H1 (cell line): ENCODE measurements around the gene GPC2. TPM values are rescaled to one million over a fixed set of nuclear protein-coding genes. Genes with fewer than 3 reads are reported as not detected.

Source experiments
- CTCF ChIA-PET: fragments of 300-600 bp; sonication (Branson Sonifier 250); formaldehyde crosslinking; loops from one replicate; lab custom pipeline; 2021; ENCODE audit not compliant: partially characterized antibody; lab: Charles Lee
- POLR2A ChIA-PET: fragments of 300-600 bp; sonication (Branson Sonifier 250); formaldehyde crosslinking; loops from one replicate; lab custom pipeline; 2021; ENCODE audit warnings: inconsistent platforms; ENCODE audit not compliant: partially characterized antibody; lab: Charles Lee
- DNase-seq, 2 experiments: peaks; one replicate each; pipeline versions ENCODE4 v3.0.0 to v3.0.0-alpha.2; 2010 to 2022; ENCODE audit warnings: low spot score in 2 of 2, low read depth in 1 of 2, mixed read lengths in 1 of 2
- FAIRE-seq: peaks from 2 replicates; lab custom pipeline; 2011; peaks lifted over from hg19 to GRCh38; lab: Jason Lieb, UNC
- H2AFZ ChIP-seq: 2 replicates; pipeline ENCODE4 v1.8.1; 2012; ENCODE audit warnings: low read length, inconsistent platforms
- H2AK5ac ChIP-seq: 2 replicates; pipeline ENCODE4 v1.6.1; 2013; ENCODE audit warnings: low read depth, low read length
- H2BK120ac ChIP-seq: replicated peaks from 2 replicates; pipeline ENCODE3; 2013; ENCODE audit warnings: low read depth, low read length, inconsistent platforms
- H2BK12ac ChIP-seq: 2 replicates; pipeline ENCODE4 v1.6.1; 2013; ENCODE audit warnings: low read depth, low read length
- H2BK15ac ChIP-seq: 2 replicates; pipeline ENCODE4 v1.6.1; 2013; ENCODE audit warnings: low read length
- H2BK20ac ChIP-seq: 2 replicates; pipeline ENCODE4 v1.6.1; 2013; ENCODE audit warnings: low read length
- H2BK5ac ChIP-seq: 2 replicates; pipeline ENCODE4 v1.6.1; 2013; ENCODE audit warnings: low read depth, low read length
- H3K14ac ChIP-seq: 2 replicates; pipeline ENCODE4 v1.6.1; 2013; ENCODE audit warnings: inconsistent platforms; ENCODE audit not compliant: insufficient read length
- H3K18ac ChIP-seq: 2 replicates; pipeline ENCODE4 v1.6.1; 2013; ENCODE audit warnings: low read length; ENCODE audit errors: extremely low read depth
- H3K23ac ChIP-seq: 2 replicates; pipeline ENCODE4 v1.6.1; 2013; ENCODE audit warnings: inconsistent platforms; ENCODE audit not compliant: insufficient read length
- H3K23me2 ChIP-seq: 2 replicates; pipeline ENCODE4 v1.6.1; 2013; ENCODE audit warnings: low read depth, low read length
- H3K27ac ChIP-seq: 2 replicates; pipeline ENCODE4 v1.6.1; 2011; ENCODE audit warnings: low read depth, low read length, inconsistent platforms
- H3K27me3 ChIP-seq, 4 experiments: replicated peaks in 1 of 4; 1 replicate in 1 of 4; 2 replicates in 3 of 4; pipeline versions ENCODE4 v1.6.1 to v1.8.1; 2011 to 2013; ENCODE audit warnings: low read length in 3 of 4, mild to moderate bottlenecking in 3 of 4, inconsistent platforms in 2 of 4, mixed read lengths in 2 of 4, moderate library complexity in 1 of 4; ENCODE audit not compliant: control insufficient read depth in 3 of 4, insufficient read depth in 3 of 4; ENCODE audit errors: extremely low read depth in 1 of 4
- H3K36me3 ChIP-seq, 4 experiments: 2 replicates each; pipeline versions ENCODE4 v1.6.1 to v1.8.1; 2011 to 2013; ENCODE audit warnings: mild to moderate bottlenecking in 4 of 4, low read length in 3 of 4, moderate library complexity in 2 of 4, control low read depth in 1 of 4, inconsistent platforms in 1 of 4; ENCODE audit not compliant: insufficient read depth in 4 of 4, control insufficient read depth in 2 of 4
- H3K4ac ChIP-seq: replicated peaks from 2 replicates; pipeline ENCODE3; 2013; ENCODE audit warnings: low read length, low read depth, mixed read lengths, inconsistent platforms; ENCODE audit not compliant: insufficient read length
- H3K4me1 ChIP-seq, 4 experiments: replicated peaks in 1 of 4; 1 replicate in 1 of 4; 2 replicates in 3 of 4; pipeline versions ENCODE4 v1.6.1 to v1.8.1; 2011 to 2013; ENCODE audit warnings: low read length in 3 of 4, inconsistent platforms in 2 of 4, mixed read lengths in 1 of 4; ENCODE audit not compliant: insufficient read depth in 4 of 4, control insufficient read depth in 3 of 4
- H3K4me2 ChIP-seq, 2 experiments: 2 replicates each; pipeline versions ENCODE4 v1.6.1 to v1.8.1; 2011 to 2013; ENCODE audit warnings: low read depth in 2 of 2, low read length in 2 of 2, control low read depth in 1 of 2, inconsistent platforms in 1 of 2, mild to moderate bottlenecking in 1 of 2; ENCODE audit not compliant: insufficient read depth in 1 of 2
- H3K4me3 ChIP-seq, 4 experiments: fragments of 200-600, 300-600 bp in 1 of 4; sonication (generic), shearing (Covaris generic), sonication (Bioruptor Twin) in 1 of 4; 2 replicates each; pipeline versions ENCODE4 v1.5.1 to v1.8.1; 2011 to 2016; ENCODE audit warnings: low read length in 4 of 4, low read depth in 3 of 4, control low read depth in 2 of 4, inconsistent platforms in 2 of 4, mild to moderate bottlenecking in 2 of 4, mixed read lengths in 1 of 4, moderate library complexity in 1 of 4; ENCODE audit not compliant: insufficient read depth in 2 of 4; ENCODE audit errors: extremely low read depth in 1 of 4
- H3K56ac ChIP-seq: replicated peaks from 2 replicates; pipeline ENCODE3; 2013; ENCODE audit warnings: low read depth, mild to moderate bottlenecking, mixed read lengths, low read length, inconsistent platforms; ENCODE audit not compliant: insufficient read length
- H3K79me1 ChIP-seq: 2 replicates; pipeline ENCODE4 v1.6.1; 2013; ENCODE audit warnings: low read depth, low read length, control low read depth
- H3K79me2 ChIP-seq, 2 experiments: 2 replicates each; pipeline versions ENCODE4 v1.6.1 to v1.8.1; 2012 to 2013; ENCODE audit warnings: low read length in 2 of 2, mild to moderate bottlenecking in 2 of 2, inconsistent platforms in 1 of 2; ENCODE audit not compliant: insufficient read depth in 2 of 2, control insufficient read depth in 1 of 2
- H3K9ac ChIP-seq, 4 experiments: replicated peaks in 1 of 4; 1 replicate in 1 of 4; 2 replicates in 3 of 4; pipeline versions ENCODE4 v1.6.1 to v1.8.1; 2011 to 2013; ENCODE audit warnings: low read depth in 3 of 4, low read length in 3 of 4, control low read depth in 2 of 4, mild to moderate bottlenecking in 2 of 4, moderate library complexity in 2 of 4, inconsistent platforms in 1 of 4; ENCODE audit errors: extremely low read depth in 1 of 4
- H3K9me3 ChIP-seq, 2 experiments: 2 replicates each; pipeline versions ENCODE4 v1.6.1 to v1.8.1; 2012 to 2013; ENCODE audit warnings: mild to moderate bottlenecking in 2 of 2, moderate library complexity in 2 of 2, control low read depth in 1 of 2, inconsistent platforms in 1 of 2, low read depth in 1 of 2, low read length in 1 of 2, mixed read lengths in 1 of 2; ENCODE audit not compliant: insufficient read depth in 2 of 2
- H4K20me1 ChIP-seq, 2 experiments: replicated peaks in 1 of 2; 2 replicates each; pipeline versions ENCODE3 to v1.8.1; 2011 to 2013; ENCODE audit warnings: inconsistent platforms in 2 of 2, low read length in 2 of 2, mild to moderate bottlenecking in 1 of 2; ENCODE audit not compliant: insufficient read depth in 2 of 2, control insufficient read depth in 1 of 2
- H4K5ac ChIP-seq: 2 replicates; pipeline ENCODE4 v1.6.1; 2013; ENCODE audit warnings: low read length, low read depth, mixed read lengths, inconsistent platforms; ENCODE audit not compliant: insufficient read length
- H4K8ac ChIP-seq: 2 replicates; pipeline ENCODE4 v1.8.0; 2013; ENCODE audit warnings: mild to moderate bottlenecking, moderate library complexity, low read length, inconsistent platforms; ENCODE audit not compliant: insufficient read depth; ENCODE audit errors: extremely low read depth
- H4K91ac ChIP-seq: replicated peaks from 2 replicates; pipeline ENCODE3; 2013; ENCODE audit warnings: low read length, mixed read lengths, inconsistent platforms; ENCODE audit not compliant: insufficient read length
- BCL11A ChIP-seq, 2 experiments: IDR thresholded peaks; one replicate each; pipeline ENCODE4 v1.6.1; 2011; ENCODE audit warnings: low read depth in 2 of 2, low read length in 2 of 2, mild to moderate bottlenecking in 2 of 2
- CBX5 ChIP-seq: fragments of 300-800, 300-1000 bp; sonication (generic); IDR thresholded peaks from 2 replicates; pipeline ENCODE4 v1.7.1; 2016; ENCODE audit warnings: antibody characterized with exemption, low read length, low read depth
- FOSL1 ChIP-seq: IDR thresholded peaks from 2 replicates; pipeline ENCODE4 v1.6.1; 2011; ENCODE audit warnings: mild to moderate bottlenecking, low read depth, low read length, moderate library complexity; ENCODE audit not compliant: insufficient read depth
- GABPA ChIP-seq: IDR thresholded peaks from 2 replicates; pipeline ENCODE4 v1.6.1; 2011; ENCODE audit warnings: mild to moderate bottlenecking, low read length, moderate library complexity, borderline replicate concordance; ENCODE audit not compliant: insufficient read depth
- JUN ChIP-seq: IDR thresholded peaks from 2 replicates; pipeline ENCODE4 v1.6.1; 2011; ENCODE audit warnings: low read depth, mild to moderate bottlenecking, improper control_type of control experiment, low read length
- KDM4A ChIP-seq: IDR thresholded peaks from one replicate; pipeline ENCODE4 v1.7.1; 2012; ENCODE audit warnings: low read depth, mild to moderate bottlenecking, moderate library complexity, low read length, inconsistent platforms; ENCODE audit not compliant: severe bottlenecking
- RFX5 ChIP-seq: IDR thresholded peaks from 2 replicates; pipeline ENCODE4 v1.6.1; 2011; ENCODE audit warnings: low read depth, low read length, improper control_type of control experiment, borderline replicate concordance
- SIRT6 ChIP-seq: IDR thresholded peaks from one replicate; pipeline ENCODE4 v1.7.1; 2012; ENCODE audit warnings: low read length, inconsistent platforms
- SP2 ChIP-seq: IDR thresholded peaks from 2 replicates; pipeline ENCODE4 v1.6.1; 2012; ENCODE audit warnings: mild to moderate bottlenecking, low read length, inconsistent platforms
- TAF7 ChIP-seq: optimal IDR thresholded peaks from 2 replicates; pipeline ENCODE3; 2011; ENCODE audit warnings: low read depth, mild to moderate bottlenecking, inconsistent platforms, low read length, moderate library complexity, borderline replicate concordance
- WGBS, 2 experiments: shearing (Covaris generic) in 1 of 2; methylation state at CpG; one replicate each; pipeline versions ENCODE4 v1.1.6 to v1.1.7; 2013 to 2015; ENCODE audit warnings: low lambda C conversion rate in 2 of 2, mixed read lengths in 2 of 2, inconsistent platforms in 1 of 2, low coverage in 1 of 2, missing lambda C conversion rate in 1 of 2; ENCODE audit not compliant: insufficient replicate concordance in 2 of 2, insufficient coverage in 1 of 2, insufficient read length in 1 of 2; ENCODE audit errors: extremely low coverage in 1 of 2, missing lambda C conversion rate in 1 of 2; 5-methylcytosine and 5-hydroxymethylcytosine counted together
- polyA plus RNA-seq, 7 experiments: library from polyadenylated mRNA; depleted of rRNA in 3 of 7; stranded (reverse) in 5 of 7; unstranded in 2 of 7; fragments of >200 nt in 5 of 7; fragments of 200-250 nt in 2 of 7; gene quantifications; 1 replicate in 5 of 7; 2 replicates in 1 of 7; 4 replicates in 1 of 7; pipeline versions ENCODE4 v1.2.1 to v1.2.3, GENCODE V29; 2011 to 2013; ENCODE audit warnings: missing spikeins in 2 of 7, mixed read lengths in 2 of 7
- total RNA-seq: library from RNA; stranded (reverse); fragmentation: NEBNext Ultra II Directional; extraction: Animal tissue kit (Norgen Biotek cat#: 25700); gene quantifications from 2 replicates; pipeline ENCODE4 v1.2.1, GENCODE V29; 2021

The GPC2 gene
- total and polyA plus RNA-seq, 2 of the 8 experiments (the other 6 are each of a cell fraction or from before 2014, with no cell fraction given) = 25.3 to 44.8 TPM

GRCh38 chr7:100147278-100147677 lies 29.9 kb downstream of the GPC2 start:
- Histone ChIP-seq H3K79me1 (no peaks in the 10 kb centered on the region; the same call in 1 of the 2 replicates), H3K14ac (no peak overlapping the region), H2BK20ac (no peak overlapping the region), H3K4me2 (no peak overlapping the region), H3K79me2 (peaks cover 0 to 12% of the 10 kb centered on the region in 2 experiments; a peak in 2 of 4 replicates), H2BK5ac (no peak overlapping the region), H3K27ac (no peak overlapping the region), H2AFZ (no peak overlapping the region), H2BK15ac (no peak overlapping the region), H3K4me1 (peaks cover 0 to 4% (median under 1%) of the 10 kb centered on the region in 4 experiments; a peak in 2 of 7 replicates), H4K8ac (no peak overlapping the region), H2BK120ac (no peak overlapping the region), H3K56ac (no peak overlapping the region), H3K23me2 (peaks cover 3% of the 10 kb centered on the region), H3K36me3 (peaks cover 0 to 3% (median 1%) of the 10 kb centered on the region in 4 experiments; a peak in 3 of 8 replicates), H4K20me1 (peaks cover 0 to 1% of the 10 kb centered on the region in 2 experiments), H4K91ac (no peak overlapping the region), H2AK5ac (no peak overlapping the region), H3K9ac (no peak overlapping the region), H4K5ac (no peak overlapping the region), H3K4ac (no peak overlapping the region), H3K18ac (no peak overlapping the region), H3K9me3 (no peaks in the 10 kb centered on the region), H3K23ac (no peak overlapping the region), H3K27me3 (no peaks in the 10 kb centered on the region), H2BK12ac (no peak overlapping the region), H3K4me3 (no peak overlapping the region)
- WGBS, 2 experiments = 96% methylated on average over 2 of the region's 2 CpGs; no CpG with 5 or more reads in 1 of the 2 experiments
- no peak for FAIRE-seq
- CTCF ChIA-PET = interaction anchor here (0.6 to 10.2 kb wide), 5 partner anchors 15 to 228 kb away, joined by 3 to 108 read pairs (median 5); no protein-coding TSS in a partner anchor
- no peak for DNase-seq
- POLR2A ChIA-PET = interaction anchor here (0.7 to 2.2 kb wide), 8 partner anchors 9 to 65 kb away, joined by 3 to 17 read pairs (median 5); partner anchors contain the start of genes AP4M1, MBLAC1 and MCM7
- TF ChIP-seq JUN (no peak), CBX5 (no peak), TAF7 (no peak), KDM4A (no peak), GABPA (no peak), BCL11A (IDR thresholded peaks at IDR 0.05; ENCODE audit: low read depth in 2 of 2, low read length in 2 of 2) (no peak), FOSL1 (no peak), SP2 (no peak), RFX5 (no peak), SIRT6 (no peak)
